H9 (cell line): ENCODE data around the gene PCBP4. TPM values are rescaled to one million over a fixed set of nuclear protein-coding genes. Genes with fewer than 3 reads are reported as not detected.

ENCODE experiments used
- DNase-seq: peaks from one replicate; pipeline ENCODE4 v3.0.0-alpha.2; 2017
- H2AFZ ChIP-seq: one replicate; pipeline ENCODE4 v1.6.1; 2013; ENCODE audit warnings: mild to moderate bottlenecking, low read length, control low read depth, moderate library complexity
- H2AK5ac ChIP-seq: 2 replicates; pipeline ENCODE4 v1.6.1; 2013; ENCODE audit warnings: low read length, control low read depth, mixed read lengths; ENCODE audit not compliant: insufficient read length
- H2BK120ac ChIP-seq: one replicate; pipeline ENCODE4 v1.6.1; 2013; ENCODE audit warnings: low read depth, mild to moderate bottlenecking, low read length, control low read depth, inconsistent platforms; ENCODE audit not compliant: poor library complexity, severe bottlenecking
- H2BK12ac ChIP-seq: 2 replicates; pipeline ENCODE4 v1.6.1; 2013; ENCODE audit warnings: low read length, control low read depth, mixed read lengths, low read depth; ENCODE audit not compliant: insufficient read length
- H2BK15ac ChIP-seq: 2 replicates; pipeline ENCODE4 v1.6.1; 2013; ENCODE audit warnings: low read depth, low read length, control low read depth
- H2BK20ac ChIP-seq: one replicate; pipeline ENCODE4 v1.6.1; 2013; ENCODE audit warnings: low read depth, mild to moderate bottlenecking, low read length, control low read depth, inconsistent platforms; ENCODE audit not compliant: poor library complexity, severe bottlenecking
- H2BK5ac ChIP-seq: 2 replicates; pipeline ENCODE4 v1.6.1; 2013; ENCODE audit warnings: low read length, control low read depth, mixed read lengths; ENCODE audit not compliant: insufficient read length
- H3K14ac ChIP-seq: 2 replicates; pipeline ENCODE4 v1.6.1; 2013; ENCODE audit warnings: low read length, control low read depth; ENCODE audit not compliant: insufficient read depth
- H3K18ac ChIP-seq: 2 replicates; pipeline ENCODE4 v1.6.1; 2013; ENCODE audit warnings: low read depth, mild to moderate bottlenecking, mixed read lengths, low read length, control low read depth; ENCODE audit not compliant: insufficient read length
- H3K23ac ChIP-seq: 2 replicates; pipeline ENCODE4 v1.6.1; 2013; ENCODE audit warnings: low read length, control low read depth, mixed read lengths, low read depth; ENCODE audit not compliant: insufficient read length
- H3K23me2 ChIP-seq: 2 replicates; pipeline ENCODE4 v1.6.1; 2013; ENCODE audit warnings: low read depth, mild to moderate bottlenecking, mixed read lengths, low read length, control low read depth; ENCODE audit not compliant: insufficient read length, poor library complexity, severe bottlenecking
- H3K27ac ChIP-seq: 2 replicates; pipeline ENCODE4 v1.5.1; 2013; ENCODE audit warnings: low read length, control low read depth, mixed read lengths, low read depth; ENCODE audit not compliant: insufficient read length
- H3K27me3 ChIP-seq: 2 replicates; pipeline ENCODE4 v1.6.1; 2013; ENCODE audit warnings: low read length, control low read depth, inconsistent platforms; ENCODE audit not compliant: insufficient read depth
- H3K4ac ChIP-seq: 2 replicates; pipeline ENCODE4 v1.6.1; 2013; ENCODE audit warnings: low read depth, mild to moderate bottlenecking, control low read depth, inconsistent platforms, low read length, moderate library complexity
- H3K4me1 ChIP-seq: 2 replicates; pipeline ENCODE4 v1.6.1; 2013; ENCODE audit warnings: low read length, control low read depth, inconsistent platforms; ENCODE audit not compliant: insufficient read depth
- H3K4me2 ChIP-seq: 2 replicates; pipeline ENCODE4 v1.6.1; 2013; ENCODE audit warnings: low read length, control low read depth, mixed read lengths; ENCODE audit not compliant: insufficient read length, insufficient read depth
- H3K56ac ChIP-seq: 2 replicates; pipeline ENCODE4 v1.6.1; 2013; ENCODE audit warnings: low read depth, mild to moderate bottlenecking, mixed read lengths, low read length, control low read depth; ENCODE audit not compliant: insufficient read length
- H3K79me1 ChIP-seq: 2 replicates; pipeline ENCODE4 v1.6.1; 2013; ENCODE audit warnings: low read depth, mild to moderate bottlenecking, moderate library complexity, low read length, control low read depth, inconsistent platforms; ENCODE audit not compliant: insufficient read depth, poor library complexity, severe bottlenecking
- H3K79me2 ChIP-seq: 2 replicates; pipeline ENCODE4 v1.6.1; 2013; ENCODE audit warnings: low read length, control low read depth, inconsistent platforms; ENCODE audit not compliant: insufficient read depth
- H3K9ac ChIP-seq: 2 replicates; pipeline ENCODE4 v1.6.1; 2013; ENCODE audit warnings: low read length, control low read depth, mixed read lengths; ENCODE audit not compliant: insufficient read length; ENCODE audit errors: extremely low read depth
- H3K9me3 ChIP-seq: one replicate; pipeline ENCODE4 v1.6.1; 2013; ENCODE audit warnings: low read depth, low read length, inconsistent platforms; ENCODE audit not compliant: control insufficient read depth
- H3T11ph ChIP-seq: one replicate; pipeline ENCODE4 v1.6.1; 2013; ENCODE audit warnings: mild to moderate bottlenecking, low read length, control low read depth, inconsistent platforms
- H4K20me1 ChIP-seq: one replicate; pipeline ENCODE4 v1.6.1; 2013; ENCODE audit not compliant: control insufficient read depth, insufficient read length, insufficient read depth
- H4K5ac ChIP-seq: 2 replicates; pipeline ENCODE4 v1.6.1; 2013; ENCODE audit warnings: low read depth, mild to moderate bottlenecking, mixed read lengths, low read length, control low read depth; ENCODE audit not compliant: insufficient read length
- H4K8ac ChIP-seq: replicated peaks from 2 replicates; pipeline ENCODE4 v1.6.1; 2013; ENCODE audit warnings: low read length, control low read depth, mixed read lengths, low read depth; ENCODE audit not compliant: insufficient read length
- H4K91ac ChIP-seq: 2 replicates; pipeline ENCODE4 v1.6.1; 2013; ENCODE audit warnings: low read depth, mild to moderate bottlenecking, moderate library complexity, mixed read lengths, low read length, control low read depth; ENCODE audit not compliant: insufficient read length
- H3K27ac Mint-ChIP-seq, 3 experiments: 2 replicates in 2 of 3; 3 replicates in 1 of 3; pipeline ENCODE4 v1.8.0; 2020 to 2021; ENCODE audit warnings: mixed read lengths in 3 of 3, mild to moderate bottlenecking in 1 of 3, moderate library complexity in 1 of 3
- H3K27me3 Mint-ChIP-seq: 2 replicates; pipeline ENCODE4 v1.8.0; 2021; ENCODE audit warnings: low read depth, mild to moderate bottlenecking, moderate library complexity, mixed read lengths
- H3K36me3 Mint-ChIP-seq, 3 experiments: 2 replicates in 2 of 3; 3 replicates in 1 of 3; pipeline ENCODE4 v1.8.0; 2020 to 2021; ENCODE audit warnings: low read depth in 3 of 3, mixed read lengths in 3 of 3; ENCODE audit not compliant: insufficient read depth in 1 of 3
- H3K4me1 Mint-ChIP-seq, 2 experiments: 2 replicates each; pipeline ENCODE4 v1.8.0; 2020; ENCODE audit warnings: mixed read lengths in 2 of 2
- H3K4me3 Mint-ChIP-seq, 2 experiments: 2 replicates in 1 of 2; 3 replicates in 1 of 2; pipeline ENCODE4 v1.8.0; 2020 to 2021; ENCODE audit warnings: mild to moderate bottlenecking in 2 of 2, mixed read lengths in 2 of 2, moderate library complexity in 1 of 2
- H3K9me3 Mint-ChIP-seq, 2 experiments: 2 replicates in 1 of 2; 3 replicates in 1 of 2; pipeline ENCODE4 v1.8.0; 2020; ENCODE audit warnings: mild to moderate bottlenecking in 2 of 2, mixed read lengths in 2 of 2, moderate library complexity in 1 of 2
- WGBS: extraction: QIAGEN DNeasy Blood & Tissue Kit; methylation state at CpG from one replicate; pipeline ENCODE4 v1.1.7; 2013; ENCODE audit warnings: missing lambda C conversion rate, low lambda C conversion rate, mixed read lengths; ENCODE audit not compliant: insufficient read length; ENCODE audit errors: extremely low coverage; 5-methylcytosine and 5-hydroxymethylcytosine counted together
- total RNA-seq: library from RNA; stranded (reverse); gene quantifications from 2 replicates; pipeline ENCODE4 v1.2.1, GENCODE V29; 2021
- TF ChIP-seq, protein P1 (sequence below): fragments of 200-600 bp; sonication (generic); conservative IDR thresholded peaks from 3 replicates; pipeline ENCODE4 v1.8.0; 2021; ENCODE audit warnings: antibody characterized with exemption, mild to moderate bottlenecking

Gene PCBP4
- total RNA-seq, 1 experiment from 2014 or later, result 24.6 TPM

DNA sequence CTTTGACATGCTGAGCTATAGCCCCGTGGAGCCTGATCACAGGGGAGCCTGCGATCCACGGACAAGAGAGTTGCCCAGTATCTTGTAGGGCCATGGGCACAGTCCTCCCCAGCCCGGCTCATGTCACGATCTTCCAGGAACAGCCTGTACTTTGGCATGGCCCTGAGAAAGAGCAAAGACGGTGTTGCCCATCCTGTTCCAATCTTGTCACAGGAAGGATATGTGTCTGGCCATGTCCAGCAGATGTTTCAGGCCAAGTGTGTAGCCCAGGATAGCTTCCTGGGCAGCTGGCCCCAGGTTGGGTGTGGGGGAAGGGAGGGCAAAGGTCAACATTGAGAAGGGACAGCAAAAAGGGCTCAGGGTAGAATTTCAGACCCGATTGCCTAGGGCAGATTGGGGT, 45.4 kb upstream of the PCBP4 start:
- H2BK120ac ChIP-seq, result no peak overlapping the region
- H3K79me1 ChIP-seq, result no peaks in the 10 kb centered on the region
- no peaks in the 10 kb centered on the region for H3K23me2 ChIP-seq
- no peaks in the 10 kb centered on the region for H3K4me1 ChIP-seq
- H4K20me1 ChIP-seq, result no peaks in the 10 kb centered on the region
- TF ChIP-seq, protein P1, sequence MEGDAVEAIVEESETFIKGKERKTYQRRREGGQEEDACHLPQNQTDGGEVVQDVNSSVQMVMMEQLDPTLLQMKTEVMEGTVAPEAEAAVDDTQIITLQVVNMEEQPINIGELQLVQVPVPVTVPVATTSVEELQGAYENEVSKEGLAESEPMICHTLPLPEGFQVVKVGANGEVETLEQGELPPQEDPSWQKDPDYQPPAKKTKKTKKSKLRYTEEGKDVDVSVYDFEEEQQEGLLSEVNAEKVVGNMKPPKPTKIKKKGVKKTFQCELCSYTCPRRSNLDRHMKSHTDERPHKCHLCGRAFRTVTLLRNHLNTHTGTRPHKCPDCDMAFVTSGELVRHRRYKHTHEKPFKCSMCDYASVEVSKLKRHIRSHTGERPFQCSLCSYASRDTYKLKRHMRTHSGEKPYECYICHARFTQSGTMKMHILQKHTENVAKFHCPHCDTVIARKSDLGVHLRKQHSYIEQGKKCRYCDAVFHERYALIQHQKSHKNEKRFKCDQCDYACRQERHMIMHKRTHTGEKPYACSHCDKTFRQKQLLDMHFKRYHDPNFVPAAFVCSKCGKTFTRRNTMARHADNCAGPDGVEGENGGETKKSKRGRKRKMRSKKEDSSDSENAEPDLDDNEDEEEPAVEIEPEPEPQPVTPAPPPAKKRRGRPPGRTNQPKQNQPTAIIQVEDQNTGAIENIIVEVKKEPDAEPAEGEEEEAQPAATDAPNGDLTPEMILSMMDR, result no peak
- H4K91ac ChIP-seq, result no peak overlapping the region
- WGBS, result no CpG with 5 or more reads among the region's 7 CpGs
- DNase-seq, result no peak
- no peak overlapping the region for H4K5ac ChIP-seq
- H3K9me3 Mint-ChIP-seq, result no peaks in the 10 kb centered on the region
- peaks cover 2% of the 10 kb centered on the region for H3K27me3 Mint-ChIP-seq
- H2BK20ac ChIP-seq, result no peak overlapping the region
- H4K8ac ChIP-seq, result no peak overlapping the region
- no peak overlapping the region for H2AK5ac ChIP-seq
- no peak overlapping the region for H3K56ac ChIP-seq
- no peak overlapping the region for H2BK12ac ChIP-seq
- H3K23ac ChIP-seq, result no peak overlapping the region
- no peak overlapping the region for H3K14ac ChIP-seq
- no peaks in the 10 kb centered on the region for H3K36me3 Mint-ChIP-seq
- H2BK5ac ChIP-seq, result no peak overlapping the region
- peaks cover 3 to 11% of the 10 kb centered on the region in 2 experiments; a peak in 3 of 4 replicates for H3K4me1 Mint-ChIP-seq
- no peak overlapping the region for H3K4me3 Mint-ChIP-seq
- no peaks in the 10 kb centered on the region for H3K79me2 ChIP-seq
- no peaks in the 10 kb centered on the region for H3K27me3 ChIP-seq
- no peak overlapping the region for H3K27ac ChIP-seq
- H3K9me3 ChIP-seq, result no peaks in the 10 kb centered on the region
- no peak overlapping the region for H3K27ac Mint-ChIP-seq
- H3K9ac ChIP-seq, result no peak overlapping the region
- no peak overlapping the region for H3T11ph ChIP-seq
- no peak overlapping the region for H3K18ac ChIP-seq
- no peak overlapping the region for H3K4me2 ChIP-seq
- H3K4ac ChIP-seq, result no peak overlapping the region
- no peak overlapping the region for H2AFZ ChIP-seq
- H2BK15ac ChIP-seq, result no peak overlapping the region
